IPS-20b (cell line): ENCODE measurements around the gene TRIM33.

Source experiments
- H3K27ac ChIP-seq: one replicate; pipeline ENCODE4 v1.5.1; 2013; ENCODE audit warnings: low read length
- H3K27me3 ChIP-seq: 2 replicates; pipeline ENCODE4 v1.6.1; 2013; ENCODE audit warnings: mild to moderate bottlenecking, low read length, inconsistent platforms; ENCODE audit not compliant: insufficient read depth
- H3K36me3 ChIP-seq: 2 replicates; pipeline ENCODE4 v1.6.1; 2013; ENCODE audit warnings: low read depth, mild to moderate bottlenecking, inconsistent platforms, low read length, moderate library complexity; ENCODE audit not compliant: insufficient read depth
- H3K4me1 ChIP-seq: 2 replicates; pipeline ENCODE4 v1.6.1; 2013; ENCODE audit warnings: mild to moderate bottlenecking, control low read depth, inconsistent platforms, low read length, moderate library complexity; ENCODE audit not compliant: insufficient read depth
- H3K4me3 ChIP-seq: 2 replicates; pipeline ENCODE4 v1.5.1; 2013; ENCODE audit warnings: mild to moderate bottlenecking, low read length, inconsistent platforms
- H3K9ac ChIP-seq: 2 replicates; pipeline ENCODE4 v1.6.1; 2013; ENCODE audit warnings: low read depth, mild to moderate bottlenecking, inconsistent platforms, low read length, moderate library complexity
- H3K9me3 ChIP-seq: 2 replicates; pipeline ENCODE4 v1.6.1; 2013; ENCODE audit warnings: mild to moderate bottlenecking, low read depth, low read length, inconsistent platforms; ENCODE audit not compliant: insufficient read depth

TRIM33 gene

GRCh38 chr1:114345930-114346479 lies 165.0 kb downstream of the TRIM33 start:
- Histone ChIP-seq H3K4me3 (peak overlapping the region; percentile 69), H3K36me3 (no peaks in the 10 kb centered on the region), H3K27me3 (peaks cover 30% of the 10 kb centered on the region), H3K9me3 (no peaks in the 10 kb centered on the region), H3K27ac (no peak overlapping the region), H3K9ac (peak overlapping the region; percentile 62; the same call in 1 of the 2 replicates), H3K4me1 (no peaks in the 10 kb centered on the region; the same call in 1 of the 2 replicates)

- no peaks in the 10 kb centered on the region for H3K9me3 ChIP-seq
- no peak overlapping the region for H3K4me3 ChIP-seq
- peaks cover 30% of the 10 kb centered on the region for H3K27me3 ChIP-seq
- no peak overlapping the region for H3K9ac ChIP-seq
- no peaks in the 10 kb centered on the region for H3K36me3 ChIP-seq
- no peaks in the 10 kb centered on the region; the same call in 1 of the 2 replicates for H3K4me1 ChIP-seq
- no peak overlapping the region for H3K27ac ChIP-seq
Measured at GRCh38 chr1:114344656-114345055, 166.3 kb downstream of the TRIM33 start.
